Measurements from ENCODE around the gene SLC17A1.
"Not testable (repeated sequence)": the region's sequence is repeated elsewhere in the genome, so short reads cannot be mapped to it uniquely, and the experiment has no call there.

Gene SLC17A1

GRCh38 chr6:25756382-25757363 is 75.2 kb downstream of the SLC17A1 start:
- no peak for DNase-seq

- no peak for DNase-seq
Measured at GRCh38 chr6:25755483-25755882, 76.4 kb downstream of the SLC17A1 start.

- no peak for DNase-seq
Measured at GRCh38 chr6:25754535-25754934, 77.3 kb downstream of the SLC17A1 start, which contains the start of gene SLC17A4. Gene SLC17A4, plus strand, starts transcription at chr6:25754742. Its CDS starts 7,221 bp downstream, at chr6:25761963.

GRCh38 chr6:25753079-25753478 is 78.8 kb downstream of the SLC17A1 start:
- DNase-seq = no peak

GRCh38 chr6:25750906-25751305 is 80.9 kb downstream of the SLC17A1 start:
- DNase-seq = no peak

- no peak for DNase-seq
Measured at GRCh38 chr6:25749837-25750236, 82.0 kb downstream of the SLC17A1 start.

GRCh38 chr6:25748601-25749517 is 83.0 kb downstream of the SLC17A1 start:
- DNase-seq = not testable (repeated sequence)

GRCh38 chr6:25748049-25748448 is 83.8 kb downstream of the SLC17A1 start:
- no peak for DNase-seq

- DNase-seq = no peak
Measured at GRCh38 chr6:25747477-25747876, 84.4 kb downstream of the SLC17A1 start.

GRCh38 chr6:25746968-25747367 is 84.9 kb downstream of the SLC17A1 start:
- DNase-seq = no peak

- no peak for DNase-seq
Measured at GRCh38 chr6:25745836-25746235, 86.0 kb downstream of the SLC17A1 start.

- DNase-seq = no peak
Measured at GRCh38 chr6:25743868-25744267, 88.0 kb downstream of the SLC17A1 start.

GRCh38 chr6:25735261-25735660 is 96.6 kb downstream of the SLC17A1 start:
- no peak for DNase-seq
